ENCODE measurements around the gene PSIP1. TPM values are rescaled to one million over a fixed set of nuclear protein-coding genes. Genes with fewer than 3 reads are reported as not detected.

The PSIP1 gene
- total and polyA plus RNA-seq, 12 donors = 13.6 to 31.7 (median 21.3) TPM

- H3K4me1 ChIP-seq = peaks cover 3 to 44% (median 36%) of the 10 kb centered on the region in 9 donors
- H3K27me3 ChIP-seq = no peaks in the 10 kb centered on the region
- no peak for TF ChIP-seq CTCF (IDR thresholded peaks at IDR 0.05)
- H3K27ac ChIP-seq = peak overlapping the region; percentile 84 to 98 (median 93)
- intact Hi-C loops (cut with DNase I) = loop anchor here in 7 of 10 donors (1.0 to 10.0 kb wide), 10 partner anchors 85 to 210 kb away; partner anchors contain the start of genes TTC39B (in 4 of the 7), CCDC171 (in 1 of the 7) and PSIP1 (in 1 of the 7)
- H3K9me3 ChIP-seq = no peaks in the 10 kb centered on the region
- 45 to 47% methylated on average over 9 of the region's 9 CpGs for whole genome bisulfite sequencing, 2 donors
- DNase-seq = no peak
- peaks cover 0 to 29% (median 10%) of the 10 kb centered on the region in 9 donors for H3K36me3 ChIP-seq
- H3K4me3 ChIP-seq = peak overlapping the region; percentile 68 to 99 (median 90)
- peak in 1 of 8 donors; percentile 1 for ATAC-seq
Observed at GRCh38 chr9:15421990-15422371, 88.8 kb downstream of the PSIP1 start.

- peaks cover 3 to 40% (median 32%) of the 10 kb centered on the region in 9 donors for H3K4me1 ChIP-seq
- 86 to 88% methylated on average over 6 of the region's 6 CpGs for WGBS, 2 donors
- TF ChIP-seq CTCF (IDR thresholded peaks at IDR 0.05) = no peak
- peaks cover 0 to 24% (median 10%) of the 10 kb centered on the region in 9 donors for H3K36me3 ChIP-seq
- H3K27me3 ChIP-seq = no peaks in the 10 kb centered on the region
- ATAC-seq (no peak), DNase-seq (no peak)
- H3K27ac ChIP-seq = peak overlapping the region in 6 of 10 donors; percentile 86 to 98 (median 93)
- no peak overlapping the region for H3K4me3 ChIP-seq
- H3K9me3 ChIP-seq = no peaks in the 10 kb centered on the region
- intact Hi-C loops (cut with DNase I) = loop anchor here in 7 of 10 donors (5.0 to 10.0 kb wide), 8 partner anchors 86 to 209 kb away; partner anchors contain the start of genes TTC39B (in 3 of the 7), CCDC171 (in 1 of the 7) and PSIP1 (in 1 of the 7)
Observed at GRCh38 chr9:15421532-15421931, 89.2 kb downstream of the PSIP1 start.

- H3K4me1 ChIP-seq = peaks cover 3 to 33% (median 24%) of the 10 kb centered on the region in 9 donors
- no peak for DNase-seq
- ATAC-seq = no peak
- no peak overlapping the region for H3K4me3 ChIP-seq
- peaks cover 0 to 17% (median 10%) of the 10 kb centered on the region in 9 donors for H3K36me3 ChIP-seq
- H3K27ac ChIP-seq = no peak overlapping the region
- WGBS, 2 donors = 46 to 74% methylated on average over 5 of the region's 5 CpGs
- no peak for TF ChIP-seq CTCF (IDR thresholded peaks at IDR 0.05)
- intact Hi-C loops (cut with DNase I) = loop anchor here in 7 of 10 donors (5.0 to 10.0 kb wide), 8 partner anchors 87 to 208 kb away; partner anchors contain the start of genes TTC39B (in 3 of the 7), CCDC171 (in 1 of the 7) and PSIP1 (in 1 of the 7)
- no peaks in the 10 kb centered on the region for H3K9me3 ChIP-seq
- H3K27me3 ChIP-seq = no peaks in the 10 kb centered on the region
Observed at GRCh38 chr9:15420796-15421195, 90.0 kb downstream of the PSIP1 start.

GRCh38 chr9:15417626-15418025 lies 93.1 kb downstream of the PSIP1 start:
- DNase-seq (no peak), ATAC-seq (no peak)
- H3K27me3 ChIP-seq = no peaks in the 10 kb centered on the region
- no peaks in the 10 kb centered on the region for H3K9me3 ChIP-seq
- peaks cover 0 to 8% (median 4%) of the 10 kb centered on the region in 9 donors for H3K4me1 ChIP-seq
- no peak overlapping the region for H3K27ac ChIP-seq
- H3K4me3 ChIP-seq = no peak overlapping the region
- WGBS, 2 donors = 76 to 80% methylated on average over 6 of the region's 6 CpGs
- intact Hi-C loops (cut with DNase I) = loop anchor here in 4 of 10 donors (5.0 to 10.0 kb wide), 2 partner anchors 203 to 205 kb away; no protein-coding TSS in a partner anchor
- no peak for TF ChIP-seq CTCF (IDR thresholded peaks at IDR 0.05)
- H3K36me3 ChIP-seq = no peaks in the 10 kb centered on the region

Measured in heart right ventricle (tissue), 16 donors.